ENCODE results near the gene CA12. TPM values are rescaled to one million over a fixed set of nuclear protein-coding genes. Genes with fewer than 3 reads are reported as not detected.

Gene CA12
- total and polyA plus RNA-seq, 2 donors (not counting 3 experiments of a cell fraction or from before 2014, with no cell fraction given) = 1.1 to 5.9 TPM

GRCh38 chr15:63388511-63388910, 6.9 kb upstream of the CA12 start:
- TF ChIP-seq MAX (IDR thresholded peaks at IDR 0.05; ENCODE audit: insufficient read depth, insufficient read length) = no peak
- dilution Hi-C loops (cut with MboI; ENCODE audit: extremely low pct_ligation_motif_present, low sequenced_read_pairs) (no loop called here), intact Hi-C loops (cut with micrococcal nuclease) (no loop called here)
- Histone ChIP-seq H3K27me3 (ENCODE audit: control insufficient read depth in 2 of 2, insufficient read depth in 2 of 2, low read length in 2 of 2) (no peaks in the 10 kb centered on the region), H3K9ac (replicated peaks; ENCODE audit: extremely low read depth, insufficient read depth, low read length) (no peak overlapping the region), H2AFZ (ENCODE audit: low read depth, low read length) (no peak overlapping the region), H3K27ac (ENCODE audit: insufficient read depth, low read depth, low read length) (no peak overlapping the region), H3K9me1 (replicated peaks; ENCODE audit: control insufficient read depth, extremely low read depth, insufficient read depth, low read length) (no peaks in the 10 kb centered on the region), H3K79me2 (ENCODE audit: control insufficient read depth, insufficient read depth, low read length) (no peaks in the 10 kb centered on the region), H3K4me2 (ENCODE audit: insufficient read depth, low read length) (no peak overlapping the region), H4K20me1 (replicated peaks; ENCODE audit: control insufficient read depth, extremely low read depth, insufficient read depth, low read length) (no peaks in the 10 kb centered on the region), H3K4me1 (ENCODE audit: control insufficient read depth, extremely low read depth, insufficient read depth, low read length) (no peaks in the 10 kb centered on the region), H3K4me3 (replicated peaks in 1 of 3; ENCODE audit: insufficient read depth in 1 of 3, low read depth in 1 of 3, low read length in 3 of 3) (no peak overlapping the region), H3K9me3 (replicated peaks; ENCODE audit: control insufficient read depth, insufficient read depth, low read length) (no peaks in the 10 kb centered on the region), H3K36me3 (ENCODE audit: control insufficient read depth in 2 of 2, extremely low read depth in 1 of 2, insufficient read depth in 2 of 2, low read length in 2 of 2) (no peaks in the 10 kb centered on the region)
- no peak for FAIRE-seq
- ChIA-PET CTCF (interaction anchor here (0.5 to 1.6 kb wide), 3 partner anchors 8 to 111 kb away, joined by 3 to 5 read pairs (median 4); no protein-coding TSS in a partner anchor), POLR2A (no interaction called here)
- no TSS peak for BruUV-seq (replicated peaks)
- no peak for DNase-seq (ENCODE audit: low read depth, low spot score)

GRCh38 chr15:63387748-63388493, 6.3 kb upstream of the CA12 start:
- H3K27ac ChIP-seq (ENCODE audit: insufficient read depth, low read depth, low read length) = no peak overlapping the region
- H3K36me3 ChIP-seq (ENCODE audit: control insufficient read depth in 2 of 2, extremely low read depth in 1 of 2, insufficient read depth in 2 of 2, low read length in 2 of 2) = no peaks in the 10 kb centered on the region
- intact Hi-C loops (cut with micrococcal nuclease) (no loop called here), dilution Hi-C loops (cut with MboI; ENCODE audit: extremely low pct_ligation_motif_present, low sequenced_read_pairs) (no loop called here)
- H4K20me1 ChIP-seq (replicated peaks; ENCODE audit: control insufficient read depth, extremely low read depth, insufficient read depth, low read length) = no peaks in the 10 kb centered on the region
- no peak for TF ChIP-seq MAX (IDR thresholded peaks at IDR 0.05; ENCODE audit: insufficient read depth, insufficient read length)
- no peak for TF ChIP-seq POLR2AphosphoS5 (IDR thresholded peaks at IDR 0.05; ENCODE audit: insufficient read depth, low read depth, low read length)
- no peak for TF ChIP-seq GATA2 (IDR thresholded peaks at IDR 0.05; ENCODE audit: insufficient read depth, insufficient read length, low read depth, low read length)
- no peak for TF ChIP-seq POLR2A (IDR thresholded peaks at IDR 0.05; ENCODE audit: low read depth, low read length)
- no peak for TF ChIP-seq JUN (IDR thresholded peaks at IDR 0.05; ENCODE audit: borderline replicate concordance, insufficient read depth, insufficient read length, low read depth)
- no peak for TF ChIP-seq MYC (IDR thresholded peaks at IDR 0.05; ENCODE audit: low read depth, low read length)
- no peak for TF ChIP-seq FOS (IDR thresholded peaks at IDR 0.05; ENCODE audit: borderline replicate concordance, insufficient read depth, low read length)
- TF ChIP-seq CTCF (IDR thresholded peaks at IDR 0.05; ENCODE audit: extremely low read depth in 1 of 2, insufficient read depth in 1 of 2, low read depth in 1 of 2, low read length in 2 of 2) = no peak
- TF ChIP-seq EZH2 (IDR thresholded peaks at IDR 0.05; ENCODE audit: borderline replicate concordance, low read depth, low read length, severe bottlenecking) = no peak
- H3K4me2 ChIP-seq (ENCODE audit: insufficient read depth, low read length) = no peak overlapping the region
- no peaks in the 10 kb centered on the region for H3K27me3 ChIP-seq (ENCODE audit: control insufficient read depth in 2 of 2, insufficient read depth in 2 of 2, low read length in 2 of 2)
- H3K4me1 ChIP-seq (ENCODE audit: control insufficient read depth, extremely low read depth, insufficient read depth, low read length) = no peaks in the 10 kb centered on the region
- DNase-seq (ENCODE audit: low read depth, low spot score) (no peak), FAIRE-seq (no peak)
- POLR2A ChIA-PET = interaction anchor here (0.6 kb wide), 1 partner anchor 230 kb away, joined by 3 read pairs; the partner anchor contains the start of gene RPS27L
- H3K79me2 ChIP-seq (ENCODE audit: control insufficient read depth, insufficient read depth, low read length) = no peaks in the 10 kb centered on the region
- no peaks in the 10 kb centered on the region for H3K9me1 ChIP-seq (replicated peaks; ENCODE audit: control insufficient read depth, extremely low read depth, insufficient read depth, low read length)
- no peaks in the 10 kb centered on the region for H3K9me3 ChIP-seq (replicated peaks; ENCODE audit: control insufficient read depth, insufficient read depth, low read length)
- no peak overlapping the region for H3K9ac ChIP-seq (replicated peaks; ENCODE audit: extremely low read depth, insufficient read depth, low read length)
- no peak overlapping the region for H3K4me3 ChIP-seq (replicated peaks in 1 of 3; ENCODE audit: insufficient read depth in 1 of 3, low read depth in 1 of 3, low read length in 3 of 3)
- BruUV-seq (replicated peaks) = no TSS peak
- no peak overlapping the region for H2AFZ ChIP-seq (ENCODE audit: low read depth, low read length)
- CTCF ChIA-PET = interaction anchor here (0.5 to 1.5 kb wide), 4 partner anchors 15 to 111 kb away, joined by 3 to 4 read pairs (median 3); no protein-coding TSS in a partner anchor

All from endothelial cell of umbilical vein (primary cell).